GM12892 (cell line): ENCODE results near the gene RFC4.

Experiments
- POLR2A ChIP-seq: IDR thresholded peaks from 2 replicates; pipeline ENCODE4 v1.6.1; 2011; ENCODE audit warnings: low read depth, low read length, control low read depth
- POLR2AphosphoS5 ChIP-seq: IDR thresholded peaks from 2 replicates; pipeline ENCODE4 v1.6.1; 2011; ENCODE audit warnings: low read depth, low read length, control low read depth

DNA sequence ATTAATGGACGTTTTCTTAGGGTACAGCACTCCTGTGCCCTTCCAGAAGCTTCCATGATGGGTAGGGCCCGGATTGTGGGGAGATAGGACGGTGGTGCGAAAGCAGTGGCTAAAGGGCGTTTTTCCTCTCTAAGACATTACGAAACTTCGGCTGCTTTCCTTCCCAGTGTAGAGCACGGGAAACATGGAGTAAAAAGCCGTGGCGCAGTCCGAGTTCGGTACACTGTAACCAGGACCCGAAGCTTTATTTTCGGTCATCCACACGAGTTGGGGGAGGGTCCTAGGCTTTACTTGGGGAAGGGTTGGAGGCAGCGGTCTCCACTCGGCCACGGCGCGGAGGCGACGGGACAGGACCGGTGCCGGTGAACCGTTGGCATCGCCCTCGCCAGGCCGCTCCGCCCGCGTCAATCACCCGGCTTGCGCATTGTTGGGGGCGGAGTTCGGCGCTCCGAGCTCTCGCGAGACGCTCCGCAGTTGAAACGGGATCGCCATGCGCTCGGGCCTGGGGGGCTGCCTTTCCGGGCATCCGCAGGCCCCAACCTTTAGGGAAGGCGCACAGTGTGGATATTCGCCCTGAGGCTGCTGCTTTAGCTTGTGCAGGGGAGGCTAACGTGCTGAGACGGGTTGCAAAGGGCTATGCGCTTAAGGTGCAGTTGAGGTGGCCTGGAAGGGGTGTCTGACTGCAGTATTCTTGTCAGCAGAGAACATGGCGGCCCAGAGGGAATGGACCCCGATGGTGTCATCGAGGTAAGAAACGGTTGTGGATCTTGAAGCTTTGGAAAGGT lies 22.4 kb downstream of the RFC4 start:
- TF ChIP-seq POLR2AphosphoS5 (peak; percentile 74), POLR2A (0 out of 2 replicates have a peak, but pooled peaks have one; percentile 29)
